Measurements from ENCODE around the gene PTGDS.

DNA sequence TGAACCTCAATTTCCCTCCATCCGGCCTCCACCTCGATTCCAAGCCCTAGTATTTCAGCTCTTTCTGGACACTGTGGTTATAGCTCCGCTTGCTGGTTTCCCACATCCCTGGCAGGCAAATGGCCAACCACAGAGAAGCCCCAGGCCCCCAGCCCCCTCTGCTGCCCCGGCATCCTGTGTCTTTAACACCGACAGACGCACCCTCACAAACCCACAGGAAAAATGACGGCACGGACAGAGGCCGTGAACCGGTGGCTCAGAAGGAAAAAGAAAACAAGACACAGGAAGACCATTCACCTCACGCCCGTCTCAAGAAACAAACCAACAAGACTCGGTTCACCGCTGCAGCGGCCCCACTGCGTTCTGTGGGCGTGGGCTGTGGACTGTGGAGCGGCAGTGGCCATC lies 20.5 kb downstream of the PTGDS start:
- TF ChIP-seq, protein P1, sequence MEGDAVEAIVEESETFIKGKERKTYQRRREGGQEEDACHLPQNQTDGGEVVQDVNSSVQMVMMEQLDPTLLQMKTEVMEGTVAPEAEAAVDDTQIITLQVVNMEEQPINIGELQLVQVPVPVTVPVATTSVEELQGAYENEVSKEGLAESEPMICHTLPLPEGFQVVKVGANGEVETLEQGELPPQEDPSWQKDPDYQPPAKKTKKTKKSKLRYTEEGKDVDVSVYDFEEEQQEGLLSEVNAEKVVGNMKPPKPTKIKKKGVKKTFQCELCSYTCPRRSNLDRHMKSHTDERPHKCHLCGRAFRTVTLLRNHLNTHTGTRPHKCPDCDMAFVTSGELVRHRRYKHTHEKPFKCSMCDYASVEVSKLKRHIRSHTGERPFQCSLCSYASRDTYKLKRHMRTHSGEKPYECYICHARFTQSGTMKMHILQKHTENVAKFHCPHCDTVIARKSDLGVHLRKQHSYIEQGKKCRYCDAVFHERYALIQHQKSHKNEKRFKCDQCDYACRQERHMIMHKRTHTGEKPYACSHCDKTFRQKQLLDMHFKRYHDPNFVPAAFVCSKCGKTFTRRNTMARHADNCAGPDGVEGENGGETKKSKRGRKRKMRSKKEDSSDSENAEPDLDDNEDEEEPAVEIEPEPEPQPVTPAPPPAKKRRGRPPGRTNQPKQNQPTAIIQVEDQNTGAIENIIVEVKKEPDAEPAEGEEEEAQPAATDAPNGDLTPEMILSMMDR (IDR thresholded peaks at IDR 0.05; ENCODE audit: poor library complexity, severe bottlenecking): no peak
- TF ChIP-seq, protein P2, sequence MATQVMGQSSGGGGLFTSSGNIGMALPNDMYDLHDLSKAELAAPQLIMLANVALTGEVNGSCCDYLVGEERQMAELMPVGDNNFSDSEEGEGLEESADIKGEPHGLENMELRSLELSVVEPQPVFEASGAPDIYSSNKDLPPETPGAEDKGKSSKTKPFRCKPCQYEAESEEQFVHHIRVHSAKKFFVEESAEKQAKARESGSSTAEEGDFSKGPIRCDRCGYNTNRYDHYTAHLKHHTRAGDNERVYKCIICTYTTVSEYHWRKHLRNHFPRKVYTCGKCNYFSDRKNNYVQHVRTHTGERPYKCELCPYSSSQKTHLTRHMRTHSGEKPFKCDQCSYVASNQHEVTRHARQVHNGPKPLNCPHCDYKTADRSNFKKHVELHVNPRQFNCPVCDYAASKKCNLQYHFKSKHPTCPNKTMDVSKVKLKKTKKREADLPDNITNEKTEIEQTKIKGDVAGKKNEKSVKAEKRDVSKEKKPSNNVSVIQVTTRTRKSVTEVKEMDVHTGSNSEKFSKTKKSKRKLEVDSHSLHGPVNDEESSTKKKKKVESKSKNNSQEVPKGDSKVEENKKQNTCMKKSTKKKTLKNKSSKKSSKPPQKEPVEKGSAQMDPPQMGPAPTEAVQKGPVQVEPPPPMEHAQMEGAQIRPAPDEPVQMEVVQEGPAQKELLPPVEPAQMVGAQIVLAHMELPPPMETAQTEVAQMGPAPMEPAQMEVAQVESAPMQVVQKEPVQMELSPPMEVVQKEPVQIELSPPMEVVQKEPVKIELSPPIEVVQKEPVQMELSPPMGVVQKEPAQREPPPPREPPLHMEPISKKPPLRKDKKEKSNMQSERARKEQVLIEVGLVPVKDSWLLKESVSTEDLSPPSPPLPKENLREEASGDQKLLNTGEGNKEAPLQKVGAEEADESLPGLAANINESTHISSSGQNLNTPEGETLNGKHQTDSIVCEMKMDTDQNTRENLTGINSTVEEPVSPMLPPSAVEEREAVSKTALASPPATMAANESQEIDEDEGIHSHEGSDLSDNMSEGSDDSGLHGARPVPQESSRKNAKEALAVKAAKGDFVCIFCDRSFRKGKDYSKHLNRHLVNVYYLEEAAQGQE (IDR thresholded peaks at IDR 0.05; ENCODE audit: borderline replicate concordance): no peak
- TF ChIP-seq EZH2 (IDR thresholded peaks at IDR 0.05; ENCODE audit: borderline replicate concordance, insufficient read depth, low read length, poor library complexity, severe bottlenecking) (no peak), POLR2AphosphoS5 (IDR thresholded peaks at IDR 0.05) (no peak)

Data from neural cell (in vitro differentiated cells).